22Rv1 (cell line): ENCODE data around the gene GREM2.

Experiments used
- CTCF ChIP-seq: fragments of 450-650 bp; IDR thresholded peaks from 2 replicates; pipeline ENCODE4 v1.5.1; 2017; ENCODE audit warnings: mild to moderate bottlenecking
- ZFX ChIP-seq: fragments of 450-650 bp; IDR thresholded peaks from 2 replicates; pipeline ENCODE4 v1.6.1; 2017; ENCODE audit warnings: antibody characterized with exemption, borderline replicate concordance

DNA sequence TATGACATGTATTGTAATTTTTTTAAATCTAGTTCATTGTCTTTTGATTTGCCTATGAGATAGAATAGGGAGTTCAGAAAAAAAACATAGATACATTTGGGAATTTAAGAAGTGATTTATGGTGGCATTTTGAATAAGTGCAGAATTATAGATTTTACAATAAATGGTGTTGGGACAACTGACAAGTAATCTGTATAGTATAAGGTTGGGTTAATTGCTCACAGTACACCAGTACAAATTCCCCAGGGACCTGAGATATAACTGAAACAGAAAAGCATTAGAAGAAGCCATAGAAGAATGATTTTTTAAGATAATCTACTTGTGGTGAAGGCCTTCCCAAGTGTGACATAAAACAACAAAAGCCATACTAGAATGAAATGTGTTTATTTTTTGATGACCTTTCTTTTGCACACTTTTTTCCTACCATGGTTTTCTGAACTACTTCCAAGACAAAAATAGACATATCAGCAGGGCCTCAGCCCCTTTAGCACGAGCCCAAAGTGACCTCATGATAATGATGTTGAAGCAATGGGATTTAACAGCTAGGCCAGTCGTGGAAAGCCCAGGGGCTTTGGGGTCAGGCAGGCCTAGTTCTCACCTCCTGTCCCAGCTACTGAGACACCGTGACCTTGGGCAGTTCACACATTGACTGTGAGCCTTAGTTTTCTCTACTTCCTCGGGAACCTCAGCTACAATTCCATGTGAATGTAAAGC, 87.4 kb downstream of the GREM2 start:
- TF ChIP-seq CTCF = no peak
- TF ChIP-seq ZFX = no peak
